H1 (cell line): ENCODE data around the gene RGS16. TPM values are rescaled to one million over a fixed set of nuclear protein-coding genes. Genes with fewer than 3 reads are reported as not detected.

Experiments used
- CTCF ChIA-PET: fragments of 300-600 bp; sonication (Branson Sonifier 250); formaldehyde crosslinking; loops from one replicate; lab custom pipeline; 2021; ENCODE audit not compliant: partially characterized antibody; lab: Charles Lee
- POLR2A ChIA-PET: fragments of 300-600 bp; sonication (Branson Sonifier 250); formaldehyde crosslinking; loops from one replicate; lab custom pipeline; 2021; ENCODE audit warnings: inconsistent platforms; ENCODE audit not compliant: partially characterized antibody; lab: Charles Lee
- DNase-seq, 2 experiments: peaks; one replicate each; pipeline versions ENCODE4 v3.0.0 to v3.0.0-alpha.2; 2010 to 2022; ENCODE audit warnings: low spot score in 2 of 2, low read depth in 1 of 2, mixed read lengths in 1 of 2
- FAIRE-seq: peaks from 2 replicates; lab custom pipeline; 2011; peaks lifted over from hg19 to GRCh38; lab: Jason Lieb, UNC
- H2AFZ ChIP-seq: 2 replicates; pipeline ENCODE4 v1.8.1; 2012; ENCODE audit warnings: low read length, inconsistent platforms
- H2AK5ac ChIP-seq: 2 replicates; pipeline ENCODE4 v1.6.1; 2013; ENCODE audit warnings: low read depth, low read length
- H2BK120ac ChIP-seq: replicated peaks from 2 replicates; pipeline ENCODE3; 2013; ENCODE audit warnings: low read depth, low read length, inconsistent platforms
- H2BK12ac ChIP-seq: 2 replicates; pipeline ENCODE4 v1.6.1; 2013; ENCODE audit warnings: low read depth, low read length
- H2BK15ac ChIP-seq: 2 replicates; pipeline ENCODE4 v1.6.1; 2013; ENCODE audit warnings: low read length
- H2BK20ac ChIP-seq: 2 replicates; pipeline ENCODE4 v1.6.1; 2013; ENCODE audit warnings: low read length
- H2BK5ac ChIP-seq: 2 replicates; pipeline ENCODE4 v1.6.1; 2013; ENCODE audit warnings: low read depth, low read length
- H3K14ac ChIP-seq: 2 replicates; pipeline ENCODE4 v1.6.1; 2013; ENCODE audit warnings: inconsistent platforms; ENCODE audit not compliant: insufficient read length
- H3K18ac ChIP-seq: 2 replicates; pipeline ENCODE4 v1.6.1; 2013; ENCODE audit warnings: low read length; ENCODE audit errors: extremely low read depth
- H3K23ac ChIP-seq: 2 replicates; pipeline ENCODE4 v1.6.1; 2013; ENCODE audit warnings: inconsistent platforms; ENCODE audit not compliant: insufficient read length
- H3K23me2 ChIP-seq: 2 replicates; pipeline ENCODE4 v1.6.1; 2013; ENCODE audit warnings: low read depth, low read length
- H3K27ac ChIP-seq: 2 replicates; pipeline ENCODE4 v1.6.1; 2011; ENCODE audit warnings: low read depth, low read length, inconsistent platforms
- H3K27me3 ChIP-seq, 4 experiments: replicated peaks in 1 of 4; 1 replicate in 1 of 4; 2 replicates in 3 of 4; pipeline versions ENCODE4 v1.6.1 to v1.8.1; 2011 to 2013; ENCODE audit warnings: low read length in 3 of 4, mild to moderate bottlenecking in 3 of 4, inconsistent platforms in 2 of 4, mixed read lengths in 2 of 4, moderate library complexity in 1 of 4; ENCODE audit not compliant: control insufficient read depth in 3 of 4, insufficient read depth in 3 of 4; ENCODE audit errors: extremely low read depth in 1 of 4
- H3K36me3 ChIP-seq, 4 experiments: 2 replicates each; pipeline versions ENCODE4 v1.6.1 to v1.8.1; 2011 to 2013; ENCODE audit warnings: mild to moderate bottlenecking in 4 of 4, low read length in 3 of 4, moderate library complexity in 2 of 4, control low read depth in 1 of 4, inconsistent platforms in 1 of 4; ENCODE audit not compliant: insufficient read depth in 4 of 4, control insufficient read depth in 2 of 4
- H3K4ac ChIP-seq: replicated peaks from 2 replicates; pipeline ENCODE3; 2013; ENCODE audit warnings: low read length, low read depth, mixed read lengths, inconsistent platforms; ENCODE audit not compliant: insufficient read length
- H3K4me1 ChIP-seq, 4 experiments: replicated peaks in 1 of 4; 1 replicate in 1 of 4; 2 replicates in 3 of 4; pipeline versions ENCODE4 v1.6.1 to v1.8.1; 2011 to 2013; ENCODE audit warnings: low read length in 3 of 4, inconsistent platforms in 2 of 4, mixed read lengths in 1 of 4; ENCODE audit not compliant: insufficient read depth in 4 of 4, control insufficient read depth in 3 of 4
- H3K4me2 ChIP-seq, 2 experiments: 2 replicates each; pipeline versions ENCODE4 v1.6.1 to v1.8.1; 2011 to 2013; ENCODE audit warnings: low read depth in 2 of 2, low read length in 2 of 2, control low read depth in 1 of 2, inconsistent platforms in 1 of 2, mild to moderate bottlenecking in 1 of 2; ENCODE audit not compliant: insufficient read depth in 1 of 2
- H3K4me3 ChIP-seq, 4 experiments: fragments of 200-600, 300-600 bp in 1 of 4; sonication (generic), shearing (Covaris generic), sonication (Bioruptor Twin) in 1 of 4; 2 replicates each; pipeline versions ENCODE4 v1.5.1 to v1.8.1; 2011 to 2016; ENCODE audit warnings: low read length in 4 of 4, low read depth in 3 of 4, control low read depth in 2 of 4, inconsistent platforms in 2 of 4, mild to moderate bottlenecking in 2 of 4, mixed read lengths in 1 of 4, moderate library complexity in 1 of 4; ENCODE audit not compliant: insufficient read depth in 2 of 4; ENCODE audit errors: extremely low read depth in 1 of 4
- H3K56ac ChIP-seq: replicated peaks from 2 replicates; pipeline ENCODE3; 2013; ENCODE audit warnings: low read depth, mild to moderate bottlenecking, mixed read lengths, low read length, inconsistent platforms; ENCODE audit not compliant: insufficient read length
- H3K79me1 ChIP-seq: 2 replicates; pipeline ENCODE4 v1.6.1; 2013; ENCODE audit warnings: low read depth, low read length, control low read depth
- H3K79me2 ChIP-seq, 2 experiments: 2 replicates each; pipeline versions ENCODE4 v1.6.1 to v1.8.1; 2012 to 2013; ENCODE audit warnings: low read length in 2 of 2, mild to moderate bottlenecking in 2 of 2, inconsistent platforms in 1 of 2; ENCODE audit not compliant: insufficient read depth in 2 of 2, control insufficient read depth in 1 of 2
- H3K9ac ChIP-seq, 4 experiments: replicated peaks in 1 of 4; 1 replicate in 1 of 4; 2 replicates in 3 of 4; pipeline versions ENCODE4 v1.6.1 to v1.8.1; 2011 to 2013; ENCODE audit warnings: low read depth in 3 of 4, low read length in 3 of 4, control low read depth in 2 of 4, mild to moderate bottlenecking in 2 of 4, moderate library complexity in 2 of 4, inconsistent platforms in 1 of 4; ENCODE audit errors: extremely low read depth in 1 of 4
- H3K9me3 ChIP-seq, 2 experiments: 2 replicates each; pipeline versions ENCODE4 v1.6.1 to v1.8.1; 2012 to 2013; ENCODE audit warnings: mild to moderate bottlenecking in 2 of 2, moderate library complexity in 2 of 2, control low read depth in 1 of 2, inconsistent platforms in 1 of 2, low read depth in 1 of 2, low read length in 1 of 2, mixed read lengths in 1 of 2; ENCODE audit not compliant: insufficient read depth in 2 of 2
- H4K20me1 ChIP-seq, 2 experiments: replicated peaks in 1 of 2; 2 replicates each; pipeline versions ENCODE3 to v1.8.1; 2011 to 2013; ENCODE audit warnings: inconsistent platforms in 2 of 2, low read length in 2 of 2, mild to moderate bottlenecking in 1 of 2; ENCODE audit not compliant: insufficient read depth in 2 of 2, control insufficient read depth in 1 of 2
- H4K5ac ChIP-seq: 2 replicates; pipeline ENCODE4 v1.6.1; 2013; ENCODE audit warnings: low read length, low read depth, mixed read lengths, inconsistent platforms; ENCODE audit not compliant: insufficient read length
- H4K8ac ChIP-seq: 2 replicates; pipeline ENCODE4 v1.8.0; 2013; ENCODE audit warnings: mild to moderate bottlenecking, moderate library complexity, low read length, inconsistent platforms; ENCODE audit not compliant: insufficient read depth; ENCODE audit errors: extremely low read depth
- H4K91ac ChIP-seq: replicated peaks from 2 replicates; pipeline ENCODE3; 2013; ENCODE audit warnings: low read length, mixed read lengths, inconsistent platforms; ENCODE audit not compliant: insufficient read length
- ASH2L ChIP-seq: fragments of 200-600, 300-600 bp; sonication (generic); IDR thresholded peaks from one replicate; pipeline ENCODE4 v1.7.1; 2017; ENCODE audit warnings: low read length
- CBX8 ChIP-seq: fragments of 300-800, 300-1000 bp; sonication (generic); IDR thresholded peaks from 2 replicates; pipeline ENCODE4 v1.7.1; 2016; ENCODE audit warnings: low read depth, low read length, borderline replicate concordance
- CTCF ChIP-seq, 3 experiments: IDR thresholded peaks; 1 replicate in 2 of 3; 2 replicates in 1 of 3; pipeline versions ENCODE4 v1.5.1 to v1.6.1; 2011; ENCODE audit warnings: low read length in 3 of 3, mild to moderate bottlenecking in 3 of 3, inconsistent platforms in 2 of 3, low read depth in 1 of 3, moderate library complexity in 1 of 3; ENCODE audit not compliant: insufficient read depth in 1 of 3; ENCODE audit errors: control extremely low read depth in 1 of 3
- GTF2F1 ChIP-seq: IDR thresholded peaks from 2 replicates; pipeline ENCODE4 v1.6.1; 2012; ENCODE audit warnings: low read depth, low read length, improper control_type of control experiment, borderline replicate concordance
- JUN ChIP-seq: IDR thresholded peaks from 2 replicates; pipeline ENCODE4 v1.6.1; 2011; ENCODE audit warnings: low read depth, mild to moderate bottlenecking, improper control_type of control experiment, low read length
- NRF1 ChIP-seq: IDR thresholded peaks from 2 replicates; pipeline ENCODE4 v1.6.1; 2011; ENCODE audit warnings: mild to moderate bottlenecking, low read depth, low read length, improper control_type of control experiment
- RAD21 ChIP-seq, 2 experiments: IDR thresholded peaks in 1 of 2; conservative IDR thresholded peaks in 1 of 2; 2 replicates each; pipeline ENCODE4 v1.6.1; 2011; ENCODE audit warnings: low read depth in 2 of 2, low read length in 2 of 2, improper control_type of control experiment in 1 of 2, inconsistent platforms in 1 of 2, mild to moderate bottlenecking in 1 of 2, moderate library complexity in 1 of 2
- TBP ChIP-seq: IDR thresholded peaks from 2 replicates; pipeline ENCODE4 v1.6.1; 2011; ENCODE audit warnings: low read depth, low read length, improper control_type of control experiment
- TCF12 ChIP-seq: IDR thresholded peaks from 2 replicates; pipeline ENCODE4 v1.6.1; 2011; ENCODE audit warnings: low read depth, mild to moderate bottlenecking, low read length
- WGBS, 2 experiments: shearing (Covaris generic) in 1 of 2; methylation state at CpG; one replicate each; pipeline versions ENCODE4 v1.1.6 to v1.1.7; 2013 to 2015; ENCODE audit warnings: low lambda C conversion rate in 2 of 2, mixed read lengths in 2 of 2, inconsistent platforms in 1 of 2, low coverage in 1 of 2, missing lambda C conversion rate in 1 of 2; ENCODE audit not compliant: insufficient replicate concordance in 2 of 2, insufficient coverage in 1 of 2, insufficient read length in 1 of 2; ENCODE audit errors: extremely low coverage in 1 of 2, missing lambda C conversion rate in 1 of 2; 5-methylcytosine and 5-hydroxymethylcytosine counted together
- polyA plus RNA-seq, 7 experiments: library from polyadenylated mRNA; depleted of rRNA in 3 of 7; stranded (reverse) in 5 of 7; unstranded in 2 of 7; fragments of >200 nt in 5 of 7; fragments of 200-250 nt in 2 of 7; gene quantifications; 1 replicate in 5 of 7; 2 replicates in 1 of 7; 4 replicates in 1 of 7; pipeline versions ENCODE4 v1.2.1 to v1.2.3, GENCODE V29; 2011 to 2013; ENCODE audit warnings: missing spikeins in 2 of 7, mixed read lengths in 2 of 7
- total RNA-seq: library from RNA; stranded (reverse); fragmentation: NEBNext Ultra II Directional; extraction: Animal tissue kit (Norgen Biotek cat#: 25700); gene quantifications from 2 replicates; pipeline ENCODE4 v1.2.1, GENCODE V29; 2021

Gene RGS16
- total and polyA plus RNA-seq, 2 of the 8 experiments (the other 6 are each of a cell fraction or from before 2014, with no cell fraction given), result 5.7 to 9.8 TPM

GRCh38 chr1:182628657-182629056 is 24.5 kb upstream of the RGS16 start:
- H3K23me2 ChIP-seq, result no peaks in the 10 kb centered on the region; the same call in 1 of the 2 replicates
- H4K91ac ChIP-seq, result no peak overlapping the region
- no peak overlapping the region for H2BK12ac ChIP-seq
- DNase-seq (no peak), FAIRE-seq (no peak)
- no peak overlapping the region for H3K4me2 ChIP-seq
- peaks cover 6 to 20% (median 12%) of the 10 kb centered on the region in 4 experiments; a peak in 6 of 7 replicates for H3K4me1 ChIP-seq
- H2AK5ac ChIP-seq, result no peak overlapping the region
- H2AFZ ChIP-seq, result no peak overlapping the region
- H3K27ac ChIP-seq, result no peak overlapping the region
- H3K9me3 ChIP-seq, result no peaks in the 10 kb centered on the region
- ChIA-PET CTCF (interaction anchor here (1.0 to 5.0 kb wide), 12 partner anchors 12 to 155 kb away, joined by 3 to 35 read pairs (median 4); no protein-coding TSS in a partner anchor), POLR2A (interaction anchor here (0.8 to 15.8 kb wide), 4 partner anchors 9 to 39 kb away, joined by 3 to 107 read pairs (median 3); no protein-coding TSS in a partner anchor)
- WGBS, 2 experiments, result 90% methylated on average over 1 of the region's 1 CpG; no CpG with 5 or more reads in 1 of the 2 experiments
- no peak overlapping the region for H2BK5ac ChIP-seq
- no peaks in the 10 kb centered on the region for H3K27me3 ChIP-seq
- no peak overlapping the region for H4K5ac ChIP-seq
- no peaks in the 10 kb centered on the region for H3K36me3 ChIP-seq
- H3K18ac ChIP-seq, result no peak overlapping the region
- H3K79me2 ChIP-seq, result no peaks in the 10 kb centered on the region
- H3K4ac ChIP-seq, result no peak overlapping the region
- no peak overlapping the region for H2BK120ac ChIP-seq
- H3K9ac ChIP-seq, result no peak overlapping the region
- H3K4me3 ChIP-seq, result no peak overlapping the region
- H3K14ac ChIP-seq, result no peak overlapping the region
- H2BK20ac ChIP-seq, result no peak overlapping the region
- no peaks in the 10 kb centered on the region for H3K79me1 ChIP-seq
- no peak overlapping the region for H2BK15ac ChIP-seq
- H3K56ac ChIP-seq, result no peak overlapping the region
- no peak overlapping the region for H4K8ac ChIP-seq
- no peaks in the 10 kb centered on the region for H4K20me1 ChIP-seq
- H3K23ac ChIP-seq, result no peak overlapping the region
- TF ChIP-seq RAD21 (IDR thresholded peaks at IDR 0.05 in 1 of 2, conservative IDR thresholded peaks at IDR 0.05 in 1 of 2; ENCODE audit: low read depth in 2 of 2, low read length in 2 of 2) (peak in 1 of 2 experiments; percentile 11; a peak in 1 of 4 replicates), CBX8 (no peak), TBP (no peak), GTF2F1 (no peak), CTCF (IDR thresholded peaks at IDR 0.05; ENCODE audit: control extremely low read depth in 1 of 3, insufficient read depth in 1 of 3, low read depth in 1 of 3, low read length in 3 of 3) (peak in 2 of 3 experiments; percentile 10 to 11; a peak in 2 of 4 replicates), ASH2L (no peak), NRF1 (no peak), JUN (no peak), TCF12 (no peak)
